Mesodermal cell (in vitro differentiated cells): ENCODE data around the gene DISC1.
"Not testable (repeated sequence)": the region's sequence is repeated elsewhere in the genome, so short reads cannot be mapped to it uniquely, and the experiment has no call there.

Source experiments
- H3K27ac ChIP-seq: 2 replicates; pipeline ENCODE4 v1.7.0; 2013; ENCODE audit warnings: mild to moderate bottlenecking, low read depth, low read length, moderate library complexity; ENCODE audit not compliant: severe bottlenecking
- H3K36me3 ChIP-seq: 2 replicates; pipeline ENCODE4 v1.7.1; 2013; ENCODE audit warnings: mild to moderate bottlenecking, low read length, moderate library complexity; ENCODE audit not compliant: control insufficient read depth, insufficient read depth
- H3K4me1 ChIP-seq: one replicate; pipeline ENCODE4 v1.7.1; 2013; ENCODE audit warnings: mild to moderate bottlenecking, low read length; ENCODE audit not compliant: insufficient read depth, control insufficient read depth, poor library complexity, severe bottlenecking
- H3K4me3 ChIP-seq: 2 replicates; pipeline ENCODE4 v1.7.0; 2013; ENCODE audit warnings: low read length, control low read depth, mild to moderate bottlenecking; ENCODE audit not compliant: insufficient read depth, poor library complexity, severe bottlenecking; ENCODE audit errors: extremely low read depth
- H3K9me3 ChIP-seq: 2 replicates; pipeline ENCODE4 v1.7.1; 2013; ENCODE audit warnings: mild to moderate bottlenecking, low read length, moderate library complexity; ENCODE audit not compliant: control insufficient read depth
- WGBS, 2 experiments: methylation state at CpG; one replicate each; pipeline ENCODE4 v1.1.5; 2013; ENCODE audit warnings: missing lambda C conversion rate in 2 of 2; ENCODE audit not compliant: insufficient coverage in 2 of 2; 5-methylcytosine and 5-hydroxymethylcytosine counted together

DISC1 gene

GRCh38 chr1:231943084-231943483, 316.5 kb downstream of the DISC1 start:
- WGBS, 2 experiments = 92 to 94% methylated on average over 3 of the region's 3 CpGs
- H3K27ac ChIP-seq = no peak overlapping the region
- no peaks in the 10 kb centered on the region for H3K36me3 ChIP-seq
- no peaks in the 10 kb centered on the region for H3K4me1 ChIP-seq
- H3K4me3 ChIP-seq = no peak overlapping the region
- no peaks in the 10 kb centered on the region for H3K9me3 ChIP-seq

- 93 to 94% methylated on average over 3 of the region's 5 CpGs for WGBS, 2 experiments
- H3K9me3 ChIP-seq, H3K27ac ChIP-seq: not testable (repeated sequence)
Measured at GRCh38 chr1:231948102-231948501, 321.5 kb downstream of the DISC1 start.

GRCh38 chr1:231949277-231950091, 322.9 kb downstream of the DISC1 start:
- no peaks in the 10 kb centered on the region for H3K9me3 ChIP-seq
- no peaks in the 10 kb centered on the region for H3K4me1 ChIP-seq
- H3K36me3 ChIP-seq = no peaks in the 10 kb centered on the region
- 82 to 100% methylated on average over 1 to 6 of the region's 8 CpGs for WGBS, 2 experiments
- no peak overlapping the region for H3K4me3 ChIP-seq
- H3K27ac ChIP-seq = no peak overlapping the region

More at GRCh38 chr1:231948102-231948501, 321.5 kb downstream of the DISC1 start:
- not testable (repeated sequence) for H3K4me1 ChIP-seq, H3K4me3 ChIP-seq, H3K36me3 ChIP-seq

- Histone ChIP-seq H3K27ac (no peak overlapping the region), H3K4me1 (no peaks in the 10 kb centered on the region), H3K9me3 (no peaks in the 10 kb centered on the region), H3K36me3 (no peaks in the 10 kb centered on the region), H3K4me3 (no peak overlapping the region)
- WGBS, 2 experiments = 87% methylated on average over 5 of the region's 6 CpGs
Measured at GRCh38 chr1:231950331-231951128, 323.9 kb downstream of the DISC1 start.

- Histone ChIP-seq H3K4me3 (no peak overlapping the region), H3K27ac (no peak overlapping the region), H3K4me1 (no peaks in the 10 kb centered on the region), H3K36me3 (no peaks in the 10 kb centered on the region), H3K9me3 (no peaks in the 10 kb centered on the region)
- WGBS, 2 experiments = 91 to 94% methylated on average over 2 to 3 of the region's 3 CpGs
Measured at GRCh38 chr1:231951374-231951773, 324.8 kb downstream of the DISC1 start.

- H3K36me3 ChIP-seq = no peaks in the 10 kb centered on the region
- no peaks in the 10 kb centered on the region for H3K4me1 ChIP-seq
- 83% methylated on average over 1 of the region's 1 CpG; no CpG with 5 or more reads in 1 of the 2 experiments for WGBS, 2 experiments
- H3K27ac ChIP-seq = no peak overlapping the region
- no peaks in the 10 kb centered on the region for H3K9me3 ChIP-seq
- no peak overlapping the region for H3K4me3 ChIP-seq
Measured at GRCh38 chr1:231952154-231952553, 325.6 kb downstream of the DISC1 start.

GRCh38 chr1:231953660-231954059, 327.1 kb downstream of the DISC1 start:
- Histone ChIP-seq H3K36me3 (no peaks in the 10 kb centered on the region), H3K4me1 (no peaks in the 10 kb centered on the region), H3K9me3 (no peaks in the 10 kb centered on the region), H3K4me3 (no peak overlapping the region), H3K27ac (no peak overlapping the region)
- 90 to 91% methylated on average over 2 to 3 of the region's 6 CpGs for WGBS, 2 experiments

GRCh38 chr1:231954751-231955150, 328.2 kb downstream of the DISC1 start:
- H3K36me3 ChIP-seq = no peaks in the 10 kb centered on the region
- no peaks in the 10 kb centered on the region for H3K4me1 ChIP-seq
- no peak overlapping the region for H3K4me3 ChIP-seq
- no peak overlapping the region for H3K27ac ChIP-seq
- 93 to 100% methylated on average over 2 of the region's 3 CpGs for WGBS, 2 experiments
- no peaks in the 10 kb centered on the region for H3K9me3 ChIP-seq

- Histone ChIP-seq H3K9me3 (no peaks in the 10 kb centered on the region), H3K36me3 (no peaks in the 10 kb centered on the region), H3K4me3 (no peak overlapping the region), H3K27ac (no peak overlapping the region), H3K4me1 (no peaks in the 10 kb centered on the region)
- WGBS, 2 experiments = 100% methylated on average over 1 of the region's 1 CpG; no CpG with 5 or more reads in 1 of the 2 experiments
Measured at GRCh38 chr1:231957359-231957758, 330.8 kb downstream of the DISC1 start.

GRCh38 chr1:231958448-231958847, 331.9 kb downstream of the DISC1 start:
- no peaks in the 10 kb centered on the region for H3K36me3 ChIP-seq
- no peaks in the 10 kb centered on the region for H3K9me3 ChIP-seq
- 86 to 94% methylated on average over 2 to 3 of the region's 4 CpGs for WGBS, 2 experiments
- H3K4me1 ChIP-seq = no peaks in the 10 kb centered on the region
- no peak overlapping the region for H3K4me3 ChIP-seq
- no peak overlapping the region for H3K27ac ChIP-seq
